Omental fat pad (tissue), 4 donors: ENCODE data around the gene SGPL1. TPM values are rescaled to one million over a fixed set of nuclear protein-coding genes. Genes with fewer than 3 reads are reported as not detected.

Experiments
- ATAC-seq: fragments of 150-250 bp; one replicate; pipeline ENCODE4 v1.9.1; 2016; ENCODE audit warnings: mild to moderate bottlenecking, moderate library complexity; ENCODE audit not compliant: low FRiP score
- DNase-seq: peaks from one replicate; pipeline ENCODE4 v3.0.0-alpha.2; 2019; ENCODE audit warnings: low spot score
- total RNA-seq, 4 donors: library from RNA; depleted of rRNA; stranded (reverse); fragments of >200 nt; gene quantifications; one replicate each; pipeline ENCODE4 v1.1.0, GENCODE V29; 2016
- TF ChIP-seq, protein P1 (sequence below), 3 donors: fragments of 450-650 bp; IDR thresholded peaks; one replicate each; pipeline ENCODE4 v1.5.1; 2016 to 2017; ENCODE audit warnings: antibody characterized with exemption in 3 of 3, mild to moderate bottlenecking in 3 of 3, moderate library complexity in 2 of 3

The SGPL1 gene
- total RNA-seq, 4 donors from 2014 or later: 27.8 to 35.3 (median 30.2) TPM

DNA sequence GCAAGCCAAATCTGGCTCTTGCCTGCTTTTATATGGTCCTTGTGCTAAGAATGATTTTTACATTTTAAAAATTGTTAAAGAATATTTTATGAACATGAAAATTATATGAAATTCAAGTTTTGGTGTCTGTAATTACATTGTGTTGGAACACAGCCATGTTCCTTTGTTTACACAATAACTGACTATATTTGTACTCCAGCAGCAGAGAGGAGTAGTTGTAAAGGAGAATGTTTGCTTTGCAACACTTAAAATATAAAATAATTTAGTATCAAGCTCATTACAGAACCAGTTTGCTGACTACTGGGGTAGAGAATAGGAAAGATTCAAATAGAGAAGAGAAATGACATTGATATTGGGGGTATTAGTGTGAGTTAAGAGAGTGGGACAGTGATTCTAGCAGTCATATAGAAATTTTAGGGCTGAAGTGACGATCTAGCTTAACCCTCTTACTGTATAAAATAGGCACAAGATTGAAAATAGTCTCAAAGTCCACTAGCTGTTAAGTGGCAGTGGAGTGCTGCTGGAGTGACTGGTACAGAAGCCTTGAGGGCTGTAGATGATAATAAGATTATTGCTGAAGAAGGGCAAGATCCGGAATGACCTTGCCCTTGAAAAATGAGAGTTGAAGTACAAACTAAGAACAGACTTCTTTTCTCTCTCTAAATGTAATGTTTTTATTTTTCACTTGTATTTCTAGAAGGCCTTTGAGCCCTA lies 28.2 kb downstream of the SGPL1 start:
- DNase-seq (no peak), ATAC-seq (no peak)
- TF ChIP-seq, protein P1, sequence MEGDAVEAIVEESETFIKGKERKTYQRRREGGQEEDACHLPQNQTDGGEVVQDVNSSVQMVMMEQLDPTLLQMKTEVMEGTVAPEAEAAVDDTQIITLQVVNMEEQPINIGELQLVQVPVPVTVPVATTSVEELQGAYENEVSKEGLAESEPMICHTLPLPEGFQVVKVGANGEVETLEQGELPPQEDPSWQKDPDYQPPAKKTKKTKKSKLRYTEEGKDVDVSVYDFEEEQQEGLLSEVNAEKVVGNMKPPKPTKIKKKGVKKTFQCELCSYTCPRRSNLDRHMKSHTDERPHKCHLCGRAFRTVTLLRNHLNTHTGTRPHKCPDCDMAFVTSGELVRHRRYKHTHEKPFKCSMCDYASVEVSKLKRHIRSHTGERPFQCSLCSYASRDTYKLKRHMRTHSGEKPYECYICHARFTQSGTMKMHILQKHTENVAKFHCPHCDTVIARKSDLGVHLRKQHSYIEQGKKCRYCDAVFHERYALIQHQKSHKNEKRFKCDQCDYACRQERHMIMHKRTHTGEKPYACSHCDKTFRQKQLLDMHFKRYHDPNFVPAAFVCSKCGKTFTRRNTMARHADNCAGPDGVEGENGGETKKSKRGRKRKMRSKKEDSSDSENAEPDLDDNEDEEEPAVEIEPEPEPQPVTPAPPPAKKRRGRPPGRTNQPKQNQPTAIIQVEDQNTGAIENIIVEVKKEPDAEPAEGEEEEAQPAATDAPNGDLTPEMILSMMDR (IDR thresholded peaks at IDR 0.05): no peak

DNA sequence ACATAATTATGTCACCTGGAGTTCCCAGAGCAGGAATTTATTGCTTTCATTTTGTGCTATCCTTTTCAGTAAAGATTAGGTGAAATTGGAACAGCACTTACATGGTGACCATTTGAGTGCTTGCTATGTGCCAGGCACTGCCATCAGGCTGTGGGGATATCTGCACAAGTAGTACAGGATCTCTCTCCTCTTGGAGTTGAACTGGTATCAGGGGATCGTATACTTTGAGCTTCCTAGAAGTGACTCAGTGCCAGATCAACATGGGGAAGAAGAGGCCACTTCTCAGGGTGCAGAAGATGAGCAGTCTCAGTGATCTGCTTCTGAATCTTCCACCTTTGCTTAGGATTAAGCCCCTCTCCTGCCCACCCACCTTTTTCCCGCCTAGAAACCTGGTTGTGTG lies 29.5 kb downstream of the SGPL1 start:
- DNase-seq: no peak
- ATAC-seq: no peak
- TF ChIP-seq, protein P1 (IDR thresholded peaks at IDR 0.05): no peak

DNA sequence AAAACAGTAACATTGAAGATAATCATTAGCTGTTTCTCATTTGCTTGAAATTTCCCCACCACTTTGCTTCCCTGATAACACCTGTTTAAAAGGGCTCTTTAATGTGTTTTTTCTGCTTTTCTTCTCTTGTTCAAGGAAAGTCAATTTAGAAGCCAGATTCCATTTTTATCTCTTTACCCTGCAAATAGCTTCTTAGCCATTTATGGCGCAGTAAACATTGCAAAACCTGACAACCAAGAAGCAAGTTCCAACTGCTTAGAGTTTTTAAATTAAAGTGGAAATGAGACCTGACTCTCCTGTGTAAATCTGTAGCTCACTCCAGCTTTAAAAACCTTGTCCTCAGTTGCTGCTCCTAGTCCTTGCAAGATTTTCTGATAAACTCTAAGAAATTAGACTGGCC lies 30.1 kb downstream of the SGPL1 start:
- TF ChIP-seq, protein P1 (IDR thresholded peaks at IDR 0.05): no peak
- ATAC-seq: no peak
- no peak for DNase-seq

DNA sequence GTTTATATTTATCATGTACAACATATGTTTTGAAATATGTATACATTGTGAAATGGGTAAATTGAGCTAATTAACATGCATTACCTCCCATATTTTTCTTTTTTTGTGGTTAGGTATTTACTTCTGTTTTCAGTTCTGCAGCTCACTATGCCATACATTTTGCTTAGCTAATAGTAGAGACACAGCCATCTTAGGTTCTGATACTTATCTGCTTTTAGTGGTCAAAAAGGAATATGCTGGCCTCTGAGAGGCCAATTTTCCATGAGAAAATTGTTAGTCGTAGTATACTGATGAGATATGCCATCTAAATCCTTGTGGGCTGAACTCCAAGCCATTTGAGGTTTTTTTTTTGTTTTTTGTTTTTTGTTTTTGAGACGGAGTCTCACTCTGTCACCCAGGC lies 31.0 kb downstream of the SGPL1 start:
- TF ChIP-seq, protein P1 (IDR thresholded peaks at IDR 0.05): no peak
- DNase-seq (no peak), ATAC-seq (no peak)

DNA sequence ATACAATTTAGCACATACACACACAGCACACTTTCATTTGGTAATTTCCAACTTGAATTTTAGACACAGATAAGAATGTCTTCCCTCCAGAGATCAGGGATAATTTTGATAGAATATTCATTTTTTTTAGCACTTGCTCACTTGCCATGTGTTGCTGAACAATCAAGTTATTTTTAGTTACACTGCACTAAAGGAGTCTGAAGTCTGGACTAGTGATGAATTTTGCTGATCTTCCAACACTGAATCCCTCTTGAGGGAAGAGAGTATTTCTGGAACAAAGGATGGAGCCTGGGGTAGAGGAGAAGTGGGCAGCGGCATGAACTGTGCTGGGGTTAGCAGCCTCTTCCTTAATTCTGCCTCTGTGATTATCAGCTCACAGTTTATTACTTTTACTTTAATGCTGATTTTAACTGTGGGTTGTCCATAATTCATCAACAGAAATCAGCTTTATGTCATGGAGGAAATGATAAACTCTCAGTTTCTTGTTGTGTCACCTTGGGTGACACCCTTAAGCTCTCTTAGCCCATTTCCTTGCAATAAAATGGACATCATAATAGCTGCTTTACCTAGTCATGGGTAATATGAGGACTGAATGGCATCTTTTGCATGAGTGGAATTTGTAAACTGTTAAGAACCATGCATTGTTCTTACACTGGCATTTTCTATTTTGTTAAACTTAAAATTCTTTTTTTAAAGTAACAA lies 32.1 kb downstream of the SGPL1 start:
- ATAC-seq (no peak), DNase-seq (no peak)
- TF ChIP-seq, protein P1 (IDR thresholded peaks at IDR 0.05): no peak

DNA sequence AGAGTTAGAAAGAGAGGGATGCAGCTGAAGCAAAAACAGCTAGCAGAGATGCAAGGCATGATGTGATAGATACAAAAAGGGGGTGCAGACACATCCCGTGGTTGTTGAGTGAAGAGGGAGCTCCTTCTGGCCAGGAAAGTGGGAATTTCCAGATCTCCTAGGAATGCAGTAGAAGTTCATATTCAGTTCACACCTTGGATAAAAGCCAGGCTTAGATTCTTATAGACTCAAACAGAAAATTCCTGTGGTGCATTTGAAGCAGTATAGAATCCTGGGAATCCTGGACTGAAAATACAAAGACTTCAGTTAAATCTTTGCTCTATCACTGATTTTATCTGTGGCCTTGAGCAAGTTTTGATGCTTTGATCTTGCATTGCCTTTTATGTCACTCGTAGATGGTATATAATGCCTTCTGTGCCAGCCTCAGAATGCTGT lies 33.9 kb downstream of the SGPL1 start:
- DNase-seq (no peak), ATAC-seq (no peak)
- TF ChIP-seq, protein P1 (IDR thresholded peaks at IDR 0.05): no peak

DNA sequence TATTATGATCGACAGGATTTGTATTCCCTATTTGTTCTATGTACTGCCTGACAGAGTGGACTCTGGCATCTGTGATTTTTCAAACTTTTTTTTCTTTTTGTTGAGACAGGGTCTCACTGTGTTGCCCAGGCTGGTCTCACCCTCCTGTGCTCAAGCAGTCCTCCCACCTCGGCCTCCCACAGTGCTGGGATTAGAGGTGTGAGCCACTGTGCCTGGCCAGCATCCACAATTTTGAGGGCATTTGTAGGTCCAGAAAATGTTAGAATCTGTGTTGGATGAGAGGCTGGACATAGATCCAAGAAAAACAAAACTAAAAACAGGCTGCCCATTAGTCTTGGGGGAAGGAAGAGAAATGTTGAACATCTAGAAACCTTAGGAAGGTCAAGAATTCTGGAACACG lies 34.3 kb downstream of the SGPL1 start:
- DNase-seq: no peak
- no peak for ATAC-seq
- TF ChIP-seq, protein P1 (IDR thresholded peaks at IDR 0.05): no peak
